H7 (cell line): ENCODE measurements around the gene RHOBTB1. TPM values are rescaled to one million over a fixed set of nuclear protein-coding genes. Genes with fewer than 3 reads are reported as not detected.
"Not testable (repeated sequence)": the region's sequence is repeated elsewhere in the genome, so short reads cannot be mapped to it uniquely, and the experiment has no call there.

Experiments used
- DNase-seq: peaks from one replicate; pipeline ENCODE4 v3.0.0; 2012
- H3K27me3 ChIP-seq: 2 replicates; pipeline ENCODE4 v1.6.0; 2011; ENCODE audit warnings: mild to moderate bottlenecking, low read length; ENCODE audit not compliant: control insufficient read depth, insufficient read depth
- H3K36me3 ChIP-seq: replicated peaks from 2 replicates; pipeline ENCODE4 v1.5.1; 2011; ENCODE audit warnings: low read length; ENCODE audit not compliant: control insufficient read depth, insufficient read depth
- H3K4me3 ChIP-seq: 2 replicates; pipeline ENCODE4 v1.5.1; 2011; ENCODE audit warnings: low read depth, mild to moderate bottlenecking, control low read depth, low read length, moderate library complexity; ENCODE audit not compliant: insufficient read depth
- total RNA-seq: library from RNA; depleted of rRNA; stranded (reverse); fragments of >200 nt; shearing (Covaris generic); gene quantifications from 2 replicates; pipeline ENCODE4 v1.2.3, GENCODE V29; 2014

Gene RHOBTB1
- total RNA-seq, 1 experiment from 2014 or later: 8.1 TPM

- no peak overlapping the region for H3K4me3 ChIP-seq
- H3K27me3 ChIP-seq: no peaks in the 10 kb centered on the region
- DNase-seq: no peak
- H3K36me3 ChIP-seq: no peaks in the 10 kb centered on the region
These were observed 30.6 kb upstream of the RHOBTB1 start for GRCh38 chr10:60974463-60975149.

- H3K36me3 ChIP-seq: no peaks in the 10 kb centered on the region
- no peaks in the 10 kb centered on the region for H3K27me3 ChIP-seq
- H3K4me3 ChIP-seq: no peak overlapping the region
- DNase-seq: no peak
These were observed 29.1 kb upstream of the RHOBTB1 start for GRCh38 chr10:60973086-60973485.

- not testable (repeated sequence) for H3K27me3 ChIP-seq, H3K4me3 ChIP-seq, H3K36me3 ChIP-seq, DNase-seq
These were observed 28.2 kb upstream of the RHOBTB1 start for GRCh38 chr10:60972181-60972580.

GRCh38 chr10:60970526-60970925 lies 26.5 kb upstream of the RHOBTB1 start:
- Histone ChIP-seq H3K27me3 (no peaks in the 10 kb centered on the region), H3K36me3 (no peaks in the 10 kb centered on the region), H3K4me3 (no peak overlapping the region)
- no peak for DNase-seq

- H3K36me3 ChIP-seq: no peaks in the 10 kb centered on the region
These were observed 24.5 kb upstream of the RHOBTB1 start for GRCh38 chr10:60968504-60968903.

GRCh38 chr10:60967854-60968484 lies 24.0 kb upstream of the RHOBTB1 start:
- Histone ChIP-seq H3K36me3 (no peaks in the 10 kb centered on the region), H3K4me3 (no peak overlapping the region), H3K27me3 (no peaks in the 10 kb centered on the region)
- no peak for DNase-seq

More at GRCh38 chr10:60968504-60968903, 24.5 kb upstream of the RHOBTB1 start:
- H3K27me3 ChIP-seq: no peaks in the 10 kb centered on the region
- no peak overlapping the region for H3K4me3 ChIP-seq
- no peak for DNase-seq

- DNase-seq: no peak
- no peaks in the 10 kb centered on the region for H3K27me3 ChIP-seq
These were observed 23.3 kb upstream of the RHOBTB1 start for GRCh38 chr10:60967260-60967659.

GRCh38 chr10:60965696-60966095 lies 21.7 kb upstream of the RHOBTB1 start:
- no peak for DNase-seq
- H3K4me3 ChIP-seq: no peak overlapping the region

More at GRCh38 chr10:60967260-60967659, 23.3 kb upstream of the RHOBTB1 start:
- Histone ChIP-seq H3K36me3 (no peaks in the 10 kb centered on the region), H3K4me3 (no peak overlapping the region)

GRCh38 chr10:60964257-60965235 lies 20.6 kb upstream of the RHOBTB1 start:
- Histone ChIP-seq H3K27me3 (no peaks in the 10 kb centered on the region), H3K36me3 (no peaks in the 10 kb centered on the region), H3K4me3 (no peak overlapping the region)
- peak; percentile 24 for DNase-seq

More at GRCh38 chr10:60965696-60966095, 21.7 kb upstream of the RHOBTB1 start:
- Histone ChIP-seq H3K27me3 (no peaks in the 10 kb centered on the region), H3K36me3 (no peaks in the 10 kb centered on the region)

GRCh38 chr10:60963441-60964256 lies 19.7 kb upstream of the RHOBTB1 start:
- H3K36me3 ChIP-seq: no peaks in the 10 kb centered on the region
- H3K4me3 ChIP-seq: no peak overlapping the region
- no peaks in the 10 kb centered on the region for H3K27me3 ChIP-seq
- DNase-seq: no peak

GRCh38 chr10:60962946-60963345 lies 19.0 kb upstream of the RHOBTB1 start:
- Histone ChIP-seq H3K27me3 (no peaks in the 10 kb centered on the region), H3K4me3 (no peak overlapping the region), H3K36me3 (no peaks in the 10 kb centered on the region)
- DNase-seq: no peak

- H3K4me3 ChIP-seq: no peak overlapping the region
- no peak for DNase-seq
- no peaks in the 10 kb centered on the region for H3K36me3 ChIP-seq
- H3K27me3 ChIP-seq: no peaks in the 10 kb centered on the region
These were observed 16.9 kb upstream of the RHOBTB1 start for GRCh38 chr10:60960913-60961312.

GRCh38 chr10:60960031-60960430 lies 16.0 kb upstream of the RHOBTB1 start:
- Histone ChIP-seq H3K4me3 (no peak overlapping the region), H3K27me3 (no peaks in the 10 kb centered on the region), H3K36me3 (no peaks in the 10 kb centered on the region)
- DNase-seq: no peak
